ELR (cell line): ENCODE measurements around the gene BHMT.
"Not testable (repeated sequence)": the region's sequence is repeated elsewhere in the genome, so short reads cannot be mapped to it uniquely, and the experiment has no call there.

Experiments
- DNase-seq: peaks from one replicate; pipeline ENCODE4 v3.0.0-alpha.2; 2015; ENCODE audit warnings: low read depth

BHMT gene

GRCh38 chr5:79111960-79112702 lies 522 bp downstream of the BHMT start:
- no peak for DNase-seq

- DNase-seq = no peak
Measured at GRCh38 chr5:79112703-79113058, 1.1 kb downstream of the BHMT start.

GRCh38 chr5:79119486-79119885 lies 7.9 kb downstream of the BHMT start:
- DNase-seq = no peak

- peak; percentile 21 for DNase-seq
Measured at GRCh38 chr5:79120221-79120620, 8.6 kb downstream of the BHMT start.

GRCh38 chr5:79122973-79123372 lies 11.4 kb downstream of the BHMT start:
- no peak for DNase-seq

GRCh38 chr5:79124607-79125006 lies 13.0 kb downstream of the BHMT start:
- no peak for DNase-seq

- DNase-seq = no peak
Measured at GRCh38 chr5:79130781-79131180, 19.2 kb downstream of the BHMT start.

- peak; percentile 77 for DNase-seq
Measured at GRCh38 chr5:79133121-79133656, 21.6 kb downstream of the BHMT start.

- peak; percentile 88 for DNase-seq
Measured at GRCh38 chr5:79133657-79134451, 22.2 kb downstream of the BHMT start.

GRCh38 chr5:79135790-79136553 lies 24.4 kb downstream of the BHMT start:
- DNase-seq = no peak

GRCh38 chr5:79136618-79137017 lies 25.0 kb downstream of the BHMT start:
- no peak for DNase-seq

GRCh38 chr5:79140553-79140952 lies 28.9 kb downstream of the BHMT start:
- no peak for DNase-seq

- peak; percentile 69 for DNase-seq
Measured at GRCh38 chr5:79143684-79144379, 32.2 kb downstream of the BHMT start.

GRCh38 chr5:79147076-79147475 lies 35.5 kb downstream of the BHMT start:
- DNase-seq = no peak

GRCh38 chr5:79149433-79149832 lies 37.8 kb downstream of the BHMT start:
- DNase-seq = no peak

- no peak for DNase-seq
Measured at GRCh38 chr5:79151942-79152671, 40.5 kb downstream of the BHMT start.

GRCh38 chr5:79157305-79157704 lies 45.7 kb downstream of the BHMT start:
- no peak for DNase-seq

GRCh38 chr5:79161647-79162046 lies 50.0 kb downstream of the BHMT start:
- not testable (repeated sequence) for DNase-seq

- no peak for DNase-seq
Measured at GRCh38 chr5:79168031-79168430, 56.4 kb downstream of the BHMT start.

- DNase-seq = no peak
Measured at GRCh38 chr5:79170661-79171060, 59.1 kb downstream of the BHMT start.

- no peak for DNase-seq
Measured at GRCh38 chr5:79171635-79172245, 60.1 kb downstream of the BHMT start.
